B cell (primary cell): ENCODE results near the gene HOXB7. TPM values are rescaled to one million over a fixed set of nuclear protein-coding genes. Genes with fewer than 3 reads are reported as not detected.

Experiments
- ATAC-seq: fragments of 200-7000 bp; cut with Tn5 transposase; one replicate; pipeline ENCODE4 v1.10.0; 2021; ENCODE audit warnings: low read depth, mild to moderate bottlenecking, moderate number of reproducible peaks, moderate library complexity
- CTCF ChIA-PET: fragments of 350-600 bp; sonication (Branson Sonifier 250); formaldehyde crosslinking; loops from one replicate; lab custom pipeline; 2021; ENCODE audit warnings: antibody characterized with exemption, inconsistent platforms; lab: Charles Lee
- POLR2A ChIA-PET: fragments of 350-600 bp; sonication (Branson Sonifier 250); formaldehyde crosslinking; loops from one replicate; lab custom pipeline; 2021; ENCODE audit warnings: antibody characterized with exemption; lab: Charles Lee
- DNase-seq: peaks from one replicate; pipeline ENCODE4 v3.0.0; 2013
- H2AFZ ChIP-seq: 2 replicates; pipeline ENCODE4 v1.6.1; 2012; ENCODE audit warnings: mild to moderate bottlenecking, low read depth, low read length; ENCODE audit not compliant: insufficient read depth, poor library complexity, severe bottlenecking
- H3K27ac ChIP-seq, 2 donors: 1 replicate in 1 of 2; 2 replicates in 1 of 2; pipeline ENCODE4 v1.5.1; 2012 to 2013; ENCODE audit warnings: low read length in 2 of 2, mild to moderate bottlenecking in 2 of 2, moderate library complexity in 1 of 2
- H3K27me3 ChIP-seq, 4 experiments: fragments of 200-600 bp in 1 of 4; sonication (generic) in 1 of 4; replicated peaks in 1 of 4; 1 replicate in 2 of 4; 2 replicates in 2 of 4; pipeline versions ENCODE4 v1.6.1 to v1.7.0; 2013 to 2016; ENCODE audit warnings: low read length in 3 of 4, mild to moderate bottlenecking in 2 of 4, mixed read lengths in 1 of 4, moderate library complexity in 1 of 4; ENCODE audit not compliant: insufficient read depth in 4 of 4, control insufficient read depth in 3 of 4; ENCODE audit errors: control extremely low read depth in 1 of 4
- H3K36me3 ChIP-seq, 2 experiments: replicated peaks in 1 of 2; 1 replicate in 1 of 2; 2 replicates in 1 of 2; pipeline versions ENCODE4 v1.6.1 to v1.7.1; 2013; ENCODE audit warnings: low read length in 1 of 2; ENCODE audit not compliant: insufficient read depth in 2 of 2, control insufficient read depth in 1 of 2; ENCODE audit errors: control extremely low read depth in 1 of 2, extremely low read depth in 1 of 2
- H3K4me1 ChIP-seq, 2 donors: fragments of 200-600 bp in 1 of 2; sonication (generic) in 1 of 2; 1 replicate in 1 of 2; 2 replicates in 1 of 2; pipeline versions ENCODE4 v1.5.1 to v1.6.1; 2013 to 2017; ENCODE audit warnings: low read length in 2 of 2; ENCODE audit not compliant: control insufficient read depth in 2 of 2, insufficient read depth in 2 of 2
- H3K4me2 ChIP-seq: replicated peaks from 2 replicates; pipeline ENCODE3; 2012; ENCODE audit warnings: mild to moderate bottlenecking, low read depth, low read length; ENCODE audit not compliant: poor library complexity, severe bottlenecking
- H3K4me3 ChIP-seq, 5 experiments: fragments of 200-600 bp in 1 of 5; sonication (generic) in 1 of 5; 1 replicate in 3 of 5; 2 replicates in 2 of 5; pipeline versions ENCODE4 v1.5.1 to v1.7.0; 2011 to 2016; ENCODE audit warnings: low read length in 4 of 5, mild to moderate bottlenecking in 4 of 5, low read depth in 2 of 5, control low read depth in 1 of 5, moderate library complexity in 1 of 5; ENCODE audit not compliant: insufficient read depth in 1 of 5; ENCODE audit errors: control extremely low read depth in 1 of 5, extremely low read depth in 1 of 5
- H3K79me2 ChIP-seq: fragments of 200-600 bp; sonication (generic); one replicate; pipeline ENCODE4 v1.6.0; 2016; ENCODE audit warnings: low read length; ENCODE audit not compliant: control insufficient read depth, insufficient read depth
- H3K9ac ChIP-seq: fragments of 200-600 bp; sonication (generic); 2 replicates; pipeline ENCODE4 v1.6.1; 2017; ENCODE audit warnings: mild to moderate bottlenecking, low read length, moderate library complexity
- H3K9me3 ChIP-seq, 3 donors: one replicate each; pipeline versions ENCODE4 v1.6.1 to v1.7.1; 2013; ENCODE audit warnings: low read length in 2 of 3; ENCODE audit not compliant: control insufficient read depth in 2 of 3, insufficient read depth in 1 of 3; ENCODE audit errors: control extremely low read depth in 1 of 3
- H4K20me1 ChIP-seq: 2 replicates; pipeline ENCODE4 v1.6.0; 2012; ENCODE audit warnings: mild to moderate bottlenecking, low read length; ENCODE audit not compliant: insufficient read depth, control insufficient read depth, poor library complexity, severe bottlenecking
- H3K27ac Mint-ChIP-seq: one replicate; pipeline ENCODE4 v1.8.0; 2021; ENCODE audit warnings: mixed read lengths
- H3K27me3 Mint-ChIP-seq: one replicate; pipeline ENCODE4 v1.8.0; 2021; ENCODE audit warnings: mixed read lengths
- H3K4me1 Mint-ChIP-seq: one replicate; pipeline ENCODE4 v1.8.0; 2021; ENCODE audit warnings: mixed read lengths
- H3K4me3 Mint-ChIP-seq: one replicate; pipeline ENCODE4 v1.8.0; 2021; ENCODE audit warnings: mixed read lengths
- H3K9me3 Mint-ChIP-seq: one replicate; pipeline ENCODE4 v1.8.0; 2022; ENCODE audit warnings: mixed read lengths; ENCODE audit not compliant: insufficient read depth
- EZH2 ChIP-seq: IDR thresholded peaks from 2 replicates; pipeline ENCODE4 v1.6.1; 2012; ENCODE audit warnings: borderline replicate concordance, low read depth, mild to moderate bottlenecking, moderate library complexity, low read length; ENCODE audit not compliant: insufficient read depth, poor library complexity, severe bottlenecking
- WGBS: methylation state at CpG from one replicate; pipeline ENCODE4 v1.1.5; 2013; ENCODE audit warnings: missing lambda C conversion rate; ENCODE audit not compliant: insufficient coverage; 5-methylcytosine and 5-hydroxymethylcytosine counted together
- intact Hi-C: fragments of 100-400 bp; cut with micrococcal nuclease; formaldehyde crosslinking; loops from one replicate; pipeline ENCODE4 v1.10.0; 2022
- polyA plus RNA-seq: library from polyadenylated mRNA; depleted of rRNA; stranded (reverse); fragments of >200 nt; gene quantifications from 2 replicates; pipeline ENCODE4 v1.2.3, GENCODE V29; 2012
- total RNA-seq, 2 donors: library from RNA; stranded (reverse); fragments of 120-200 nt in 1 of 2; gene quantifications; 1 replicate in 1 of 2; 2 replicates in 1 of 2; pipeline versions ENCODE4 v1.2.3 to v1.2.4, GENCODE V29; 2013 to 2022
- TF ChIP-seq, protein P1 (sequence below): fragments of 200-600 bp; IDR thresholded peaks from one replicate; pipeline ENCODE4 v1.8.0; 2022; ENCODE audit warnings: antibody characterized with exemption, mild to moderate bottlenecking

The HOXB7 gene
- total and polyA plus RNA-seq, 2 donors (not counting 1 experiment from before 2014, with no cell fraction given): 0.25 to 1.3 TPM

DNA sequence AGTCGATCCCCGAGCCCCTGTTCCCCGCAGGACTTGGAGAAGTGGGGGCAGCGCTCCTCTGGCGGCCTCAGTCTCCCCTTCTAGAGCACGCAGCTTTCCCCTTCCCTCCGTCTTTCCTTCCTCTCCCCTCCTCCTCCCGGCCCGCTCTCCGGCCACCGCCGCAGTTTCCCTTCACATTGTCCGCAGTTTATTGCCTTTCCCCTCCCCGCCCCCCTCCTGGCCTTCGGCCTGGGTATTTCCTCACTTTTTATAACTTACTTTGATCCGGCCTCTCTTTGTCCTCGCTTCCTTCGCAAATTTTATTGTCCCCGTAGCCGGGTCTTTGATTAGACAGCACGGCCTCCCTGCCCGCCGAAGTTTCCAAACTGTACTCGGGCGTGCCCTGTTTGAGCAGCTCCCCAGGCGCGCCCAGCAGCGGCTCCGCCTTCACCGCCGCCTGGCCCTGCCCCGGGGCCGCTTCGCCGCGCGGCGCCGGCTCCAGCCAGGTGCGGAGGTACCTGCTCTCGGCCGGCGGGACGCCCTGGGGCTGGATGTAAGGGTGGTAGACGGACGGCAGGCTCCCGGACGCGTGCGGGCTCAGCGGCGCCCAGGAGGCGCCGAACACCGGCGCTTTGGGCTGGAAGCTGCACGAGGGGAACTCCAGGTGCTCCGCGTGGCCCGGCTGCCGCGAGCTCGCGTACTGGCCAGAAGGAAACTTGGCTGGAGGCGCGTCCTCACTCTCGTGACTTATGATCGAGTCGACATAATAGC, 14.9 kb upstream of the HOXB7 start:
- Histone ChIP-seq H3K79me2 (no peaks in the 10 kb centered on the region), H3K9ac (peak overlapping the region; percentile 63), H3K4me2 (peak overlapping the region; percentile 97), H3K27ac (no peak overlapping the region), H3K27me3 (peaks cover 0 to 97% (median 71%) of the 10 kb centered on the region in 4 experiments), H3K9me3 (peaks cover 0 to 9% (median 0%) of the 10 kb centered on the region in 3 donors), H4K20me1 (no peaks in the 10 kb centered on the region), H3K4me1 (peaks cover 26 to 30% of the 10 kb centered on the region in 2 donors), H3K36me3 (no peaks in the 10 kb centered on the region), H3K4me3 (peak overlapping the region in 4 of 5 experiments; percentile 17 to 66 (median 44)), H2AFZ (peak overlapping the region; percentile 76)
- CTCF ChIA-PET: interaction anchor here (0.8 to 1.9 kb wide), 8 partner anchors 9 to 361 kb away, joined by 3 to 9 read pairs (median 3); no protein-coding TSS in a partner anchor
- Mint-ChIP-seq H3K27ac (no peak overlapping the region), H3K4me1 (peaks cover 21% of the 10 kb centered on the region), H3K9me3 (no peaks in the 10 kb centered on the region), H3K27me3 (peaks cover 80% of the 10 kb centered on the region), H3K4me3 (peak overlapping the region; percentile 80)
- intact Hi-C loops: no loop called here
- ATAC-seq: peak; percentile 73
- DNase-seq: peak; percentile 75
- WGBS: under 1% methylated on average over 69 of the region's 69 CpGs
- POLR2A ChIA-PET: interaction anchor here (0.5 to 0.6 kb wide), 3 partner anchors 25 to 330 kb away, joined by 3 to 5 read pairs (median 4); no protein-coding TSS in a partner anchor
- TF ChIP-seq, protein P1, sequence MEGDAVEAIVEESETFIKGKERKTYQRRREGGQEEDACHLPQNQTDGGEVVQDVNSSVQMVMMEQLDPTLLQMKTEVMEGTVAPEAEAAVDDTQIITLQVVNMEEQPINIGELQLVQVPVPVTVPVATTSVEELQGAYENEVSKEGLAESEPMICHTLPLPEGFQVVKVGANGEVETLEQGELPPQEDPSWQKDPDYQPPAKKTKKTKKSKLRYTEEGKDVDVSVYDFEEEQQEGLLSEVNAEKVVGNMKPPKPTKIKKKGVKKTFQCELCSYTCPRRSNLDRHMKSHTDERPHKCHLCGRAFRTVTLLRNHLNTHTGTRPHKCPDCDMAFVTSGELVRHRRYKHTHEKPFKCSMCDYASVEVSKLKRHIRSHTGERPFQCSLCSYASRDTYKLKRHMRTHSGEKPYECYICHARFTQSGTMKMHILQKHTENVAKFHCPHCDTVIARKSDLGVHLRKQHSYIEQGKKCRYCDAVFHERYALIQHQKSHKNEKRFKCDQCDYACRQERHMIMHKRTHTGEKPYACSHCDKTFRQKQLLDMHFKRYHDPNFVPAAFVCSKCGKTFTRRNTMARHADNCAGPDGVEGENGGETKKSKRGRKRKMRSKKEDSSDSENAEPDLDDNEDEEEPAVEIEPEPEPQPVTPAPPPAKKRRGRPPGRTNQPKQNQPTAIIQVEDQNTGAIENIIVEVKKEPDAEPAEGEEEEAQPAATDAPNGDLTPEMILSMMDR: no peak
- TF ChIP-seq EZH2: peak; percentile 38
